Measurements from ENCODE around the gene RAP1A.

DNA sequence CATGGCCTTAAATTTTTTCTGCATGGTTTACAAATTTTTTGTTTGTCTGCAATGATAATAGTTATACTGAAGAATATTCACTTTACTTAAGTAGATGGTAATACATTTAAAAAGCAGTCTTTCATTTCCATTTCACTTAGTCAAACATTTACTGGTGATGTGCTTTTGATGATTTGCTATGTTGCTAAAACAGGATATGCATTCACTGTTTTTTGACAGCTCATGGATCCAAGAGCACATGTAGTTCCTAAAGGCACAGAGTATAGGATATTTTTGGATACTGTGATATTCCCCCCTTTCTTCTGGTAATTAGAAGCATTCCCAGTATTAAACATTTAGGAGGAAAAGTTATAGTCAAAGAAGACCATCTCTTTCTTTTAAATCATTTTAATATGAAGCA, 45.9 kb downstream of the RAP1A start:
- TF ChIP-seq, protein P1, sequence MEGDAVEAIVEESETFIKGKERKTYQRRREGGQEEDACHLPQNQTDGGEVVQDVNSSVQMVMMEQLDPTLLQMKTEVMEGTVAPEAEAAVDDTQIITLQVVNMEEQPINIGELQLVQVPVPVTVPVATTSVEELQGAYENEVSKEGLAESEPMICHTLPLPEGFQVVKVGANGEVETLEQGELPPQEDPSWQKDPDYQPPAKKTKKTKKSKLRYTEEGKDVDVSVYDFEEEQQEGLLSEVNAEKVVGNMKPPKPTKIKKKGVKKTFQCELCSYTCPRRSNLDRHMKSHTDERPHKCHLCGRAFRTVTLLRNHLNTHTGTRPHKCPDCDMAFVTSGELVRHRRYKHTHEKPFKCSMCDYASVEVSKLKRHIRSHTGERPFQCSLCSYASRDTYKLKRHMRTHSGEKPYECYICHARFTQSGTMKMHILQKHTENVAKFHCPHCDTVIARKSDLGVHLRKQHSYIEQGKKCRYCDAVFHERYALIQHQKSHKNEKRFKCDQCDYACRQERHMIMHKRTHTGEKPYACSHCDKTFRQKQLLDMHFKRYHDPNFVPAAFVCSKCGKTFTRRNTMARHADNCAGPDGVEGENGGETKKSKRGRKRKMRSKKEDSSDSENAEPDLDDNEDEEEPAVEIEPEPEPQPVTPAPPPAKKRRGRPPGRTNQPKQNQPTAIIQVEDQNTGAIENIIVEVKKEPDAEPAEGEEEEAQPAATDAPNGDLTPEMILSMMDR (IDR thresholded peaks at IDR 0.05; ENCODE audit: low read depth, low read length) = no peak
- TF ChIP-seq POLR2A (IDR thresholded peaks at IDR 0.05; ENCODE audit: extremely low read depth, insufficient read length) = no peak
- TF ChIP-seq MYC (IDR thresholded peaks at IDR 0.05; ENCODE audit: low read depth, low read length) = no peak

Measured in NB4 (cell line).